K562 (cell line): Measurements from ENCODE around the gene MADD. TPM values are rescaled to one million over a fixed set of nuclear protein-coding genes. Genes with fewer than 3 reads are reported as not detected.

Source experiments
- ARID2 ChIP-seq: fragments of 450-650 bp; IDR thresholded peaks from 2 replicates; pipeline ENCODE4 v1.6.1; 2017; ENCODE audit warnings: antibody characterized with exemption, mild to moderate bottlenecking
- EHMT2 ChIP-seq: fragments of 450-650 bp; IDR thresholded peaks from 2 replicates; pipeline ENCODE4 v1.6.1; 2018; ENCODE audit warnings: antibody characterized with exemption
- ETV6 ChIP-seq, 3 experiments: fragments of 150-350 bp in 1 of 3; sonication (generic) in 1 of 3; formaldehyde crosslinking in 1 of 3; IDR thresholded peaks; 2 replicates each; pipeline versions ENCODE4 v1.6.1 to v1.8.0; 2014 to 2022; ENCODE audit warnings: borderline replicate concordance in 2 of 3, low read depth in 2 of 3, antibody characterized with exemption in 1 of 3, low read length in 1 of 3, mild to moderate bottlenecking in 1 of 3, missing genetic modification reagents in 1 of 3
- KLF16 ChIP-seq: IDR thresholded peaks from 2 replicates; pipeline ENCODE4 v1.6.1; 2016; ENCODE audit warnings: antibody characterized with exemption
- NCOR1 ChIP-seq: fragments of 450-650 bp; IDR thresholded peaks from 2 replicates; pipeline ENCODE4 v1.6.1; 2016; ENCODE audit warnings: mild to moderate bottlenecking, moderate library complexity
- PHF21A ChIP-seq: fragments of 450-650 bp; IDR thresholded peaks from 2 replicates; pipeline ENCODE4 v1.6.1; 2017; ENCODE audit warnings: low read depth, borderline replicate concordance
- SMARCA4 ChIP-seq: fragments of 450-650 bp; IDR thresholded peaks from 2 replicates; pipeline ENCODE4 v1.6.1; 2016
- ZNF239 ChIP-seq: fragments of 250-450 bp; sonication (Bioruptor Pico); IDR thresholded peaks from 2 replicates; pipeline ENCODE4 v1.4.0; 2020; ENCODE audit warnings: mild to moderate bottlenecking
- polyA plus RNA-seq, 8 experiments: library from polyadenylated mRNA; depleted of rRNA in 4 of 8; stranded (reverse) in 5 of 8; unstranded in 3 of 8; fragments of >200 nt; fragmentation: Nextera tagmentation in 2 of 8; fragmentation: Illumina TruSeq in 1 of 8; extraction: Ambion mirVana in 2 of 8; extraction: Trizol in 1 of 8; gene quantifications; 2 replicates each; pipeline versions ENCODE4 v1.2.1 to v1.2.3, GENCODE V29; 2011 to 2014; ENCODE audit warnings: inconsistent platforms in 1 of 8, missing spikeins in 1 of 8
- total RNA-seq, 7 experiments: library from RNA; depleted of rRNA in 6 of 7; stranded (reverse); fragments of >200 nt in 6 of 7; fragmentation: Illumina TruSeq in 2 of 7; extraction: Trizol in 2 of 7; gene quantifications; 2 replicates each; pipeline versions ENCODE4 v1.2.1 to v1.2.3, GENCODE V29; 2011 to 2021; ENCODE audit warnings: low replicate concordance in 1 of 7
- TF ChIP-seq, protein P1 (sequence below): IDR thresholded peaks from 3 replicates; pipeline ENCODE4 v1.6.1; 2011; ENCODE audit warnings: borderline replicate concordance, mild to moderate bottlenecking, moderate library complexity; ENCODE audit not compliant: insufficient read length; ENCODE audit errors: extremely low read depth
- TF ChIP-seq, protein P2 (sequence below): fragments of 200-800 bp; sonication (Bioruptor generic); IDR thresholded peaks from 2 replicates; pipeline ENCODE4 v1.6.1; 2017; ENCODE audit warnings: missing genetic modification characterization, missing compliant biosample characterization
- TF ChIP-seq, protein P3 (sequence below), 2 experiments: fragments of 250-450 bp in 1 of 2; fragments of 450-650 bp in 1 of 2; sonication (Bioruptor Pico) in 1 of 2; IDR thresholded peaks; 2 replicates each; pipeline versions ENCODE4 v1.6.1 to v1.8.0; 2016 to 2021; ENCODE audit warnings: mild to moderate bottlenecking in 2 of 2, moderate library complexity in 2 of 2, missing compliant biosample characterization in 1 of 2, missing genetic modification characterization in 1 of 2
- TF ChIP-seq, protein P4 (sequence below): fragments of 450-650 bp; IDR thresholded peaks from 2 replicates; pipeline ENCODE4 v1.6.1; 2018; ENCODE audit not compliant: partially characterized antibody

Gene MADD
- total and polyA plus RNA-seq, 9 of the 15 experiments (the other 6 are each of a cell fraction or from before 2014, with no cell fraction given) = 0.68 to 57.6 (median 33.6) TPM

DNA sequence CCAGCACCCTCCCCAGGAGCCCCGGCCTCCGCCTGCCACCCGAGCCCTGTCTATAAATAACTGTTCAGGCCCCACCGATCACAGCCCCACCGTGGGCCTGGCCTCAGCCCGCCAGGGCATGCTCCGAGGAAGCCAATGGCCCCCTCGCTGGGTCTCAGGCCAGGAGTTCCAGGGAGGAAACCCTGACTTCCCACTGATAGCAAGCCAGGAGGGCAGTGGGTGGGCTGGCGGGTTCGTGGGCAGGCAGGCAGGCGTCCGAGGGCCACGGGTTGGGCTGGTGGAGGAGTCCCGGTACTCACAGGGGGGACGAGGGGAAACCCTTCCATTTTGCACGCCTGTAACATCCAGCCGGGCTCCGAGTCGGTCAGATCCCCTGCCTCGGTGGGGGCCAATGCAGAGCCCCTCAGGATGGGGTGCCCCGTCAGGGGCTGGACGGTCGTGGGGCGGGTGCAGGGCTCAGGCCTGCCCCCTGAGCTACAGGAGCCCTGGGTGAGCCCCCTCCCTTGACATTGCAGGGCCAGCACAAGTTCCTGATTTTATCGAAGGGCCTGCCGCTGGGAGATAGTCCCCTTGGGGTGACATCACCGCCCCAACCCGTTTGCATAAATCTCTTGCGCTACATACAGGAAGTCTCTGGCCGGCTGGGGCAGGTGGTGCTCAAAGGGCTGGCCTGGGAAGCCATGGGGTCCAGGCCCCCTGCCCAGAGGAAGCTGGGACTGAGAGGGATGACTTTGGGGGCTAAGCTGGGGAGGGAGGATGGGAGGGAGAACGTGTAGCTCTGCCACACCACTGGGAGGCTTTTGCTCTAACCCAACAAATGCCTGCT lies 108.3 kb downstream of the MADD start, which contains the start of gene SPI1 (continued):
- TF ChIP-seq, protein P1, sequence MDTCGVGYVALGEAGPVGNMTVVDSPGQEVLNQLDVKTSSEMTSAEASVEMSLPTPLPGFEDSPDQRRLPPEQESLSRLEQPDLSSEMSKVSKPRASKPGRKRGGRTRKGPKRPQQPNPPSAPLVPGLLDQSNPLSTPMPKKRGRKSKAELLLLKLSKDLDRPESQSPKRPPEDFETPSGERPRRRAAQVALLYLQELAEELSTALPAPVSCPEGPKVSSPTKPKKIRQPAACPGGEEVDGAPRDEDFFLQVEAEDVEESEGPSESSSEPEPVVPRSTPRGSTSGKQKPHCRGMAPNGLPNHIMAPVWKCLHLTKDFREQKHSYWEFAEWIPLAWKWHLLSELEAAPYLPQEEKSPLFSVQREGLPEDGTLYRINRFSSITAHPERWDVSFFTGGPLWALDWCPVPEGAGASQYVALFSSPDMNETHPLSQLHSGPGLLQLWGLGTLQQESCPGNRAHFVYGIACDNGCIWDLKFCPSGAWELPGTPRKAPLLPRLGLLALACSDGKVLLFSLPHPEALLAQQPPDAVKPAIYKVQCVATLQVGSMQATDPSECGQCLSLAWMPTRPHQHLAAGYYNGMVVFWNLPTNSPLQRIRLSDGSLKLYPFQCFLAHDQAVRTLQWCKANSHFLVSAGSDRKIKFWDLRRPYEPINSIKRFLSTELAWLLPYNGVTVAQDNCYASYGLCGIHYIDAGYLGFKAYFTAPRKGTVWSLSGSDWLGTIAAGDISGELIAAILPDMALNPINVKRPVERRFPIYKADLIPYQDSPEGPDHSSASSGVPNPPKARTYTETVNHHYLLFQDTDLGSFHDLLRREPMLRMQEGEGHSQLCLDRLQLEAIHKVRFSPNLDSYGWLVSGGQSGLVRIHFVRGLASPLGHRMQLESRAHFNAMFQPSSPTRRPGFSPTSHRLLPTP = no peak
- TF ChIP-seq, protein P2, sequence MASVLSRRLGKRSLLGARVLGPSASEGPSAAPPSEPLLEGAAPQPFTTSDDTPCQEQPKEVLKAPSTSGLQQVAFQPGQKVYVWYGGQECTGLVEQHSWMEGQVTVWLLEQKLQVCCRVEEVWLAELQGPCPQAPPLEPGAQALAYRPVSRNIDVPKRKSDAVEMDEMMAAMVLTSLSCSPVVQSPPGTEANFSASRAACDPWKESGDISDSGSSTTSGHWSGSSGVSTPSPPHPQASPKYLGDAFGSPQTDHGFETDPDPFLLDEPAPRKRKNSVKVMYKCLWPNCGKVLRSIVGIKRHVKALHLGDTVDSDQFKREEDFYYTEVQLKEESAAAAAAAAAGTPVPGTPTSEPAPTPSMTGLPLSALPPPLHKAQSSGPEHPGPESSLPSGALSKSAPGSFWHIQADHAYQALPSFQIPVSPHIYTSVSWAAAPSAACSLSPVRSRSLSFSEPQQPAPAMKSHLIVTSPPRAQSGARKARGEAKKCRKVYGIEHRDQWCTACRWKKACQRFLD (CRISPR knock-in tag) = peak; percentile 89
- peak; percentile 56 for TF ChIP-seq EHMT2
- TF ChIP-seq, protein P3, sequence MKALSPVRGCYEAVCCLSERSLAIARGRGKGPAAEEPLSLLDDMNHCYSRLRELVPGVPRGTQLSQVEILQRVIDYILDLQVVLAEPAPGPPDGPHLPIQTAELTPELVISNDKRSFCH (CRISPR knock-in tag; IDR thresholded peaks at IDR 0.05) = no peak
- TF ChIP-seq, protein P3 (tag; IDR thresholded peaks at IDR 0.05) = peak; percentile 81
- peak; percentile 77 for TF ChIP-seq KLF16
- TF ChIP-seq NCOR1 = peak; percentile 87
- 0 out of 4 replicates have a peak, but pooled peaks of 1 of the 2 experiments have one; percentile 36 for TF ChIP-seq ETV6 (IDR thresholded peaks at IDR 0.05; ENCODE audit: borderline replicate concordance in 1 of 2, low read depth in 2 of 2, low read length in 1 of 2)
- TF ChIP-seq ETV6 (CRISPR knock-in tag; IDR thresholded peaks at IDR 0.05; ENCODE audit: borderline replicate concordance) = no peak
- TF ChIP-seq ZNF239 = peak; percentile 16; the same call in 1 of the 2 replicates
- TF ChIP-seq PHF21A = 0 out of 2 replicates have a peak, but pooled peaks have one; percentile 67
- TF ChIP-seq, protein P4, sequence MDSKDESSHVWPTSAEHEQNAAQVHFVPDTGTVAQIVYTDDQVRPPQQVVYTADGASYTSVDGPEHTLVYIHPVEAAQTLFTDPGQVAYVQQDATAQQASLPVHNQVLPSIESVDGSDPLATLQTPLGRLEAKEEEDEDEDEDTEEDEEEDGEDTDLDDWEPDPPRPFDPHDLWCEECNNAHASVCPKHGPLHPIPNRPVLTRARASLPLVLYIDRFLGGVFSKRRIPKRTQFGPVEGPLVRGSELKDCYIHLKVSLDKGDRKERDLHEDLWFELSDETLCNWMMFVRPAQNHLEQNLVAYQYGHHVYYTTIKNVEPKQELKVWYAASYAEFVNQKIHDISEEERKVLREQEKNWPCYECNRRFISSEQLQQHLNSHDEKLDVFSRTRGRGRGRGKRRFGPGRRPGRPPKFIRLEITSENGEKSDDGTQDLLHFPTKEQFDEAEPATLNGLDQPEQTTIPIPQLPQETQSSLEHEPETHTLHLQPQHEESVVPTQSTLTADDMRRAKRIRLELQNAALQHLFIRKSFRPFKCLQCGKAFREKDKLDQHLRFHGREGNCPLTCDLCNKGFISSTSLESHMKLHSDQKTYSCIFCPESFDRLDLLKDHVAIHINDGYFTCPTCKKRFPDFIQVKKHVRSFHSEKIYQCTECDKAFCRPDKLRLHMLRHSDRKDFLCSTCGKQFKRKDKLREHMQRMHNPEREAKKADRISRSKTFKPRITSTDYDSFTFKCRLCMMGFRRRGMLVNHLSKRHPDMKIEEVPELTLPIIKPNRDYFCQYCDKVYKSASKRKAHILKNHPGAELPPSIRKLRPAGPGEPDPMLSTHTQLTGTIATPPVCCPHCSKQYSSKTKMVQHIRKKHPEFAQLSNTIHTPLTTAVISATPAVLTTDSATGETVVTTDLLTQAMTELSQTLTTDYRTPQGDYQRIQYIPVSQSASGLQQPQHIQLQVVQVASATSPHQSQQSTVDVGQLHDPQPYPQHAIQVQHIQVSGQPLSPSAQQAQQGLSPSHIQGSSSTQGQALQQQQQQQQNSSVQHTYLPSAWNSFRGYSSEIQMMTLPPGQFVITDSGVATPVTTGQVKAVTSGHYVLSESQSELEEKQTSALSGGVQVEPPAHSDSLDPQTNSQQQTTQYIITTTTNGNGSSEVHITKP = peak; percentile 96
- peak; percentile 95 for TF ChIP-seq SMARCA4
- TF ChIP-seq ARID2 = 0 out of 2 replicates have a peak, but pooled peaks have one; percentile 18
